ENCODE results near the gene SEMA3F.

DNA sequence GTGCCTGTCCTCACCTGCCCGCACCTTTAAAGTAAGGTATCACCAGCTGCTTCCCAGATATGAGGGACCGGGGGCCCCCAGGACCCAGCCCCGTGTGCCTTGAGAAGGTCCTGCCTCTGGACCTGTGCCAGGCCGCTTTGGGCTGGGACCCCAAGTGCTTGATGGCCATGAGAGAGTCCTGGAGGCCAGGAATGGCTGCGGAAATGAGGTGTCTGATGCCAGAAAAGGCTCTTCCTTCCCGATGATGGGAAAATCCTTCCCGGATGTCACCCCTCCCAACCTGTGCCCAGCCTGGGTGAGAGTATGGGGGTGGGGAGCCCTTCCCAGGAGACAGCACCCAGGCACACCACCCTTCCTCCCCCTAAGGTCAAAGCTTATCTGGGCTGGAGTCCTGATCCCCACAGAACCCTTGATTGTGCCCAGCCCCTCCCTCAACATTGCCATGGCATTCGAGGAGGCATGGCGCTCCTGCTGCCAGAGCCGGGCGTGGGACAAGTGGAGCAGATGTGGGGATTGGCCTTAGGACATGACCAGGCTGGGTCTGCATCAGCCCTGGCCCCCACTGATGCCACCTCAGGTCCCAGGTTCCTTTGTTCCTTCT, 14.2 kb downstream of the SEMA3F start:
- TF ChIP-seq, protein P1, sequence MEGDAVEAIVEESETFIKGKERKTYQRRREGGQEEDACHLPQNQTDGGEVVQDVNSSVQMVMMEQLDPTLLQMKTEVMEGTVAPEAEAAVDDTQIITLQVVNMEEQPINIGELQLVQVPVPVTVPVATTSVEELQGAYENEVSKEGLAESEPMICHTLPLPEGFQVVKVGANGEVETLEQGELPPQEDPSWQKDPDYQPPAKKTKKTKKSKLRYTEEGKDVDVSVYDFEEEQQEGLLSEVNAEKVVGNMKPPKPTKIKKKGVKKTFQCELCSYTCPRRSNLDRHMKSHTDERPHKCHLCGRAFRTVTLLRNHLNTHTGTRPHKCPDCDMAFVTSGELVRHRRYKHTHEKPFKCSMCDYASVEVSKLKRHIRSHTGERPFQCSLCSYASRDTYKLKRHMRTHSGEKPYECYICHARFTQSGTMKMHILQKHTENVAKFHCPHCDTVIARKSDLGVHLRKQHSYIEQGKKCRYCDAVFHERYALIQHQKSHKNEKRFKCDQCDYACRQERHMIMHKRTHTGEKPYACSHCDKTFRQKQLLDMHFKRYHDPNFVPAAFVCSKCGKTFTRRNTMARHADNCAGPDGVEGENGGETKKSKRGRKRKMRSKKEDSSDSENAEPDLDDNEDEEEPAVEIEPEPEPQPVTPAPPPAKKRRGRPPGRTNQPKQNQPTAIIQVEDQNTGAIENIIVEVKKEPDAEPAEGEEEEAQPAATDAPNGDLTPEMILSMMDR (IDR thresholded peaks at IDR 0.05; ENCODE audit: low read depth, low read length, poor library complexity, severe bottlenecking) = no peak
- no peak for TF ChIP-seq EZH2phosphoT487 (IDR thresholded peaks at IDR 0.05; ENCODE audit: borderline replicate concordance, low read length)
